Stimulated activated CD4-positive, alpha-beta T cell treated with anti-CD3 and anti-CD28 coated beads, TNF-alpha, amount 100 ng/mL, for 24 hours (primary cell): ENCODE measurements around the gene ECT2L.

Experiments
- DNase-seq, 3 experiments: peaks; one replicate each; pipeline ENCODE4 v3.0.0-alpha.2; 2020; ENCODE audit warnings: low read depth in 3 of 3

The ECT2L gene

GRCh38 chr6:138857775-138858174, 61.9 kb downstream of the ECT2L start:
- DNase-seq = no peak

DNA sequence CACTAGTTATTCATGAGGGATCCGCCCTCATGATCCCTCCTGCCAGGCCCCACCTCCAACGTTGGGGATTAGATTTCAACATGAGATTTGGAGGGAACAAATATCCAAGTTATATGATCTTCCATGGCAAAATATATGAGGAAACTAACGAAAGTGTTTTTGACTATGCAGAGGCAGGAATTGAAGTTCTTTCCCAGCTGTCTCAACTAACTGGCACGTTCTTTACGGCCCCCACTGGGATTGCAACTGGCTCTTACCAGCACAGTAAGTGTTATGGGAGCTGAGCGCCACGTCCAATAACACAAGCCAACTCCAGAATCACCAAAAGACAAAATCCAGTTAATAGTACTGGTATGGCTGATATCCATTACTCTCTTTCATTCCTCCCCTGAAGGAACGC, 66.6 kb downstream of the ECT2L start:
- DNase-seq = no peak

DNA sequence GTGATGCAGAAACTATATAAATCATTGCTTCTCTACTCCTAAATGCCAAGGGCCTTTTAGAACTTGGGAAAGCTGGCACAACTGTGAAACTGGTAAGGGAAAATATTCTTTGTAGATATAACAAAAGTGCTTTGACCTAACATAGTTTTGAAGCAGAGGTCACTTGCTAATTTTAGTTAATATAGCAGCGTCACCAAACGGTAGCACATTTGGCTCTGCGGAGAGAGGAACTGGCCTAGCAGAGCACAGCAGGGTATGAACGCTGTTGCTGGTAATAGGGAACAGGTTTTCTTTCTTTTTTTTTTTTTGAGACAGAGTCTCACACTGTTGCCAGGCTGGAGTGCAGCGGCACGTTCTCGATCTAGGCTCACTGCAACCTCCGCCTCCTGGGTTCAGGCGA, 67.4 kb downstream of the ECT2L start:
- DNase-seq = no peak

- DNase-seq = no peak
Observed at GRCh38 chr6:138864343-138864890, 68.5 kb downstream of the ECT2L start.

DNA sequence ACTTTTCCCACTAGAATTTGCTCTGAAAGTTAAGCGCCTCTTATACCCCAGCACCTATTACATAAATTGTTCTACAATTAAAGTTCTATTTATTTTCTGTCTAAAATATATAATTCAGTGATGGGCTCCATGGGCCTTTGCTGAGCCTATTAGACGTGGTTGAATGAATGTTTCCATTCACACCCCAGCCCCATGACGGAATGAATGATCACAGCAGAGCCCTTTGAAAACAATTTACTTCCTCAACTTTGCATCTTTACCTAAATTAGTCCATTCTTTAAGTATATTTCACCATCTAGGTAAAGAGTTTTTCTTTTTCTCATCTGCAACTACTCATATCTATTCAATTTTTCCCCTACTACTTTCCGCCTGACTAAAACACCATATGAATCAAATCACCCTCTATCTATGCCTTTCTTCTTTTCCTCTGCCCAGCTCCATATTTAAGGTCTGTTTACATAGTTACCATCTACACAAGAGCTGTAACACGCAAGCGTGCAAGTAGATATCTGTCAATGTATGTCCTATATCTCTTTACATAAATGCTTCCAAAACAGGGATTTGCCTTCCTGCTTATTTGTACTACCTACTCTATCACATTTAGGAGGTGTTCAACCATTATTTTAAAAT, 69.7 kb downstream of the ECT2L start:
- no peak for DNase-seq

DNA sequence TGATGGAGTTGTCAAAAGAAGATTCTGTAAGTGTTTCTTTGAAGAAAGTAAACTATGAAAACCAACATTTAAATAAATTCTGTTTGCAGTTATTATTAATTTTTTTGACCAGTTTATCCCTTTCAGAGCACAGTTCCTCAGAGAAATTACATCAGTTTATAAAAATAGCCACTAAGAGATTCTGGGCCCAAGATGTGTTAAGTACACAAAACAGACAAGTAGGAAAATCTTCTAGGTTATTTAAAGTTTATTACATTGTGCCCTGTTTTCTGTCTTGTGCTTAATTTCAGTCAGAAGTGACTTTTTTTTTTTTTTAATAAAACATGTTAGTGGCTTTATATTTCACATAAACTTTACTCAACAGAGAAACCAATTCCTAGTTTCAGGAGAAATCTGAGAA, 72.3 kb downstream of the ECT2L start:
- DNase-seq = no peak

GRCh38 chr6:138869398-138869797, 73.5 kb downstream of the ECT2L start:
- DNase-seq = no peak

DNA sequence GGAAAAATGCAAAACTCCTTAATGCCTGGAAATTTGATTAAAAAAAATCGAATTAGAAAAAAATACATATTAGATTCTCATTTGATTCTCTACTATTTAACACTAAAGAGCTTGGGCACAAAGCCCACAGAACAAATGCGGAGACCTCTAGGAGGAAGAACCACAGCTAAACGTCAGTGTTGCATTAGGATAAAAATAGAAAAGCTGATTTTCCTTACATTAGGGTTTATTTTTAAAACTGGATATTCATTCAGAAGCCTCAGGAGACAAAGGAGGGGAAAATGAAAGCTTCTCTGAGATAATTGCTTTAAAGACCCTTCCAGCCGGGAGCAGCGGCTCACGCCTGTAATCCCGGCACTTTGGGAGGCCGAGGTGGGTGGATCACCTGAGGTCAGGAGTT, 77.3 kb downstream of the ECT2L start:
- DNase-seq = no peak

GRCh38 chr6:138882369-138883017, 86.6 kb downstream of the ECT2L start:
- DNase-seq = no peak

- no peak for DNase-seq
Observed at GRCh38 chr6:138885156-138885819, 89.4 kb downstream of the ECT2L start.

DNA sequence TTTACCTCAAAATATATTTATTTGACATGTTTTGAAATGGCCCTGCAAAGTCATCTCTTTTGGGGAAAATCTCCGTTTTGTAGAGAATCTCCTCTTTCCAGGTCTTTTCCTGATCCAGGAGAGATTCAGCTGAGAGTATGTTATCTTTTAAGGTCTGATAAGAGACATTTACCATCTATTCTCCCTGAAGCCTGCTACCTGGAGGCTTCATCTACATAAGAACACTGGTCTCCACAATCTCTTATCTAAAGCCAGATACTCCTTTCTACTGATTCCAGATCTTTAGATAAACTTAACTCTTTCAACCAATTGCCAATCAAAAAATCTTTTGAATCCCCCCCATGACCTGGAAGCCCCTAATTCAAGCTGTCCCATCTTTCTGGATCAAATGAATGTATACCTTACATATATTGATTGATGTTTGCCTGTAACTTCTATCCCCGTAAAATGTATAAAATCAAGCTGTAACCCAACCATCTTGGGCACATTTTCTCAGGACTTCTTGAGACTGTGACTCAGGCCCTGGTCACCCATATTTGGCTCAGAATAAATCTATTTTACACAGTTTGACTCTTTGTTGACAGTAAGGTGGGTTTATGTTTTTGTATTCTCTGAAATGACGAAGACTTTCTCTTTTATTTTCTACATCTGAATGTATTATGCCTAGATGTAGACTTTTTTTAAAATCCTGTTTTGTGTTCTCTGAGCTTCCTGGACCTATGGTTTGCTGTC, 95.5 kb downstream of the ECT2L start:
- DNase-seq = no peak

DNA sequence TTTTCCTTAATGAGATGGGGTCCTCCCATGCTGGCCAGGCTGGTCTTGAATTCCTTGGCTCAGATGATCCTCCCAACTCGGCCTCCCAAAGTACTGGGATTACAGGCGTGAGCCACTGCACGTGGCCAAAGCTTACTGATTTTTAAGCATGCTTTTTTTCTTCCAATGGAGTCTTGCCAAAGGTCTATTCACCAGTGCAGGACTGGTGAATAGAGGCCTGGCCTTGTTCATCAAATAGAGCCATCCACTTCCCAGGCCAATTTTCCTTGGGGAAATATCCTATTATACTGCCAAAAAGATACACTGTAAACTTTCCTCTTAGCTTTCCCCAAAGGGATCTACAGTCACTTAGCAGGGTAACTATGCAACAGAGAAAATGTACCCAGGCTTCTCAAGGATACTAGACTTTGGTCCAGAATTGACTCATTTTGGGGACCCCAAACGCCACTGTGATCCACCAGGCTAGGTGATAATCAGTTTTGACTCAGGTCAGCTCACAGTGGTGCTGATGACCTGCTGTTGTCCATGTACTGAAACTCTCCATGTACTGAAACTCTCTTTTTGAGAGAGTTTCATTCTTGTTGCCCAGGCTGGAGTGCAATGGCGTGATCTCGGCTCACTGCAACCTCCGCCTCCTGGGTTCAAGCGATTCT, 100.3 kb downstream of the ECT2L start:
- no peak for DNase-seq

DNA sequence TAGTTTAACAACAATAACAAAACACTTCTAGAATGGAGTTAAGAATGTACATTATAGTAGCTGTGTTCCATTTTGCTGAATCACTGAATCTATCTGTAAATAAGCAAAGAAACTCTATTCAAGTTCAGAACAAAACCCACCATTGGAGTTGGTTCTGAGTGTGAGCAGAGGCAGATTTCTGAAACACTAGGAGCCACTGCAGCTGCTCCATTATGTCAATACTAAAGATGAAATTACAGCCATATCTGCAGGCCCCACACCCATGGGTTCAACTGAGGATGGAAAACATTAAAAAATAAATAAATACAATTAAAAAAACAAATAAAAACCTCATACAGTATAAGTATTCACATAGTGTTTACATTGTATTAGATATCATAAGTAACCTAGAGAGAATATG, 101.1 kb downstream of the ECT2L start:
- no peak for DNase-seq

DNA sequence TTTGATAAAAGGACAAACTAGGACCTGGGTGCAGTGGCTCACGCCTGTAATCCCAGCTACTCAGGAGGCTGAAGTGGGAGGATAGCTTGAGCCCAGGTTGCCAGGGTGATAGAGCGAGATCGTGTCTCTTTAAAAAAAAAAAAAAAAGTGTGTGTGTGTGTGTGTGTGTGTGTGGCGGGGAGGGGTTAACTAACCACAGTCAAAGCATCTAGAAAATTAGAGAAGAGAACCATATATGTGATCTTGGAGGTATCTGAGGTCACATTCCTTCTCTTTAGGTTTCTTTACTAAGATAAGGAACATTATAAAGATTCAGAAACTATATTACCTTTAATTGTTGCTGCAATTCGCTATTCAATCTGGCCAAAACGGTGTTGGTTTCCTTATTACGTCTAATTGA, 111.3 kb downstream of the ECT2L start:
- no peak for DNase-seq

DNA sequence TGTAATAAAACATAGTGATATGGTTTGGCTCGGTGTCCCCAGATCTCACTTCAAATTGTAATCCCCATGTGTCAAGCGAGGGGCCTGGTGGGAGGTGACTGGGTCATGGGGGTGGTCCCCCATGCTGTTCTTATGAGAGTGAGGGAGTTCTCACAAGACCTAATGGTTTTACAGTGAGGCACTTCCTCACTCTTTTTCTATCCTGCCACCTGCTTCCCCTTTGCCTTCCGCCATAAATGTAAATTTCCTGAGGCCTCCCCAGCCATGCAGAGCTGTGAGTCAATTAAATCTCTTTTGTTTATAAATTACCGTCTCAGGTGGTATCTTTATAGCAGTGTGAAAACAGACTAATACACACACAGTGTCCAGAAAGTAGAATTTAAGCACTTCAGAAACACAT, 113.6 kb downstream of the ECT2L start:
- no peak for DNase-seq

GRCh38 chr6:138909975-138910374, 114.1 kb downstream of the ECT2L start:
- DNase-seq = no peak

GRCh38 chr6:138912308-138912707, 116.4 kb downstream of the ECT2L start:
- DNase-seq = no peak

GRCh38 chr6:138914701-138915100, 118.8 kb downstream of the ECT2L start:
- no peak for DNase-seq

DNA sequence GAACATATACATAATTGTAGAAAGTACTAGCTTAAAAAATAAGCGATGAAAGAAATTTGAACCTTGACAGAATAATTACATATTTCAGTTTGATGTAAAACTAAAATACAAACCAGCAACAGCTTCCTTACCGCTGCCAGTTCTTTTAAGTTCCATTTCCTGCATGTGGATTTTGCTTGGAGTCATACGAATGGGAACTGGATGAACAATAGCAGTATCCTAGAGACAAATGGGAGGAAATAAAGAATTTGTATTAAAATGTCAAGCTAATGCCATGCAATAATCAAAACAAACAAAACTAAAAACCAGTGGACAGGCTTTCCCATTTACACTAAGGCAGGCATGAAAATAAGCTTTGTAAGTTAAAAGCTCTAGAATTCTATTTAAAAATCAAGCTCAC, 125.0 kb downstream of the ECT2L start:
- no peak for DNase-seq

DNA sequence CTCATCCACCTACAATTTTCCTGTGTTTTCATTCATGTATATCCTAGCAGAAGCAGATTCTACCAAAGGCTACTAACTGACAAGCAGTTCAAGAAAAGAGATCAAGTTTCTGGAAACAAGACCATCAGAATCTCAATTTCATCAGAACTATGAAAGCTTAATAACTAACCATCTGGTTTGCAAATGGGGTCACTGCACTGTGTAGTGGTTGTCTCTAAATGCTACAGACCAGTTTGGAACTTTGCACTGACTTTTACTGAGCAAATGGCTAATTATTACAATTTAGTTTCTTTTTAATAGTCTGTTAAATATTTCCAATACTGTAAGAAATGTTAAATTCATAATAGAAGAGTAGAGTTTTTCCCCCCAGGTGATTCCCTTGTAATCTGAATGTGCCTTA, 127.7 kb downstream of the ECT2L start:
- DNase-seq = no peak

DNA sequence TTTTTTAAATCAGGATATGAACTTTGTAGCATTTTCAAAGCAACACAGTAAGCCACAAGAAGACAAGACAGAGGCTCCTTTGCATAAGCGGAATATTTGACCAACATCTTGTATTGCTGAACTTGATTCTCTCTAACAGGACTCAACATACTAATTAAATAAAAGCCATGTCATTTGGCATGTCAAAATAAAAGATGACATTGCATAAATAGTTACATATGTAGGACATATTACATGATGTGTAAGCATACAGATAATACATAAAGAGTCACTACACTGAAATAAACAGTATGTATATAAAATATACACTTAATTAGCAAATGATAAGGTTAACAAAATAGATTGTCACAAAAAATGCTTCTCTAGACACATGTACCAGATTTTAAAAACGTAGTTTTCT, 129.9 kb downstream of the ECT2L start:
- DNase-seq = no peak

GRCh38 chr6:138926579-138926978, 130.7 kb downstream of the ECT2L start:
- no peak for DNase-seq
